Spleen (tissue), 11 donors: ENCODE results near the gene LEKR1. TPM values are rescaled to one million over a fixed set of nuclear protein-coding genes. Genes with fewer than 3 reads are reported as not detected.

Source experiments
- DNase-seq: peaks from one replicate; pipeline ENCODE4 v3.0.0-alpha.2; 2020
- H3K27ac ChIP-seq, 8 donors: fragments of 200-600 bp; sonication (generic) in 7 of 8; 1 replicate in 4 of 8; 2 replicates in 4 of 8; pipeline versions ENCODE4 v1.5.0 to v1.8.0; 2016 to 2021; ENCODE audit warnings: inconsistent platforms in 4 of 8, mild to moderate bottlenecking in 4 of 8, moderate library complexity in 1 of 8
- H3K27me3 ChIP-seq, 7 donors: fragments of 200-600 bp; sonication (generic) in 6 of 7; replicated peaks in 1 of 7; 1 replicate in 4 of 7; 2 replicates in 3 of 7; pipeline versions ENCODE4 v1.5.0 to v1.8.0; 2016 to 2021; ENCODE audit warnings: inconsistent platforms in 3 of 7, mild to moderate bottlenecking in 1 of 7
- H3K36me3 ChIP-seq, 6 donors: fragments of 200-600 bp; sonication (generic) in 5 of 6; 1 replicate in 4 of 6; 2 replicates in 2 of 6; pipeline versions ENCODE4 v1.5.0 to v1.8.0; 2016 to 2021; ENCODE audit warnings: inconsistent platforms in 2 of 6
- H3K4me1 ChIP-seq, 6 donors: fragments of 200-600 bp; sonication (generic) in 5 of 6; 1 replicate in 3 of 6; 2 replicates in 3 of 6; pipeline versions ENCODE4 v1.5.0 to v1.8.0; 2016 to 2021; ENCODE audit warnings: inconsistent platforms in 3 of 6
- H3K4me3 ChIP-seq, 8 donors: fragments of 200-600 bp; sonication (generic) in 7 of 8; 1 replicate in 4 of 8; 2 replicates in 4 of 8; pipeline versions ENCODE4 v1.5.0 to v1.8.0; 2016 to 2021; ENCODE audit warnings: inconsistent platforms in 4 of 8, mild to moderate bottlenecking in 4 of 8, moderate library complexity in 2 of 8
- H3K9me3 ChIP-seq, 8 donors: fragments of 200-600 bp; sonication (generic) in 7 of 8; 1 replicate in 4 of 8; 2 replicates in 4 of 8; pipeline versions ENCODE4 v1.5.0 to v1.8.0; 2016 to 2021; ENCODE audit warnings: inconsistent platforms in 4 of 8
- CTCF ChIP-seq, 11 experiments: fragments of 200-600 bp in 7 of 11; fragments of 450-650 bp in 4 of 11; sonication (generic) in 4 of 11; IDR thresholded peaks in 8 of 11; conservative IDR thresholded peaks in 3 of 11; 1 replicate in 7 of 11; 2 replicates in 4 of 11; pipeline versions ENCODE4 v1.4.0 to v1.8.0; 2016 to 2021; ENCODE audit warnings: antibody characterized with exemption in 11 of 11, inconsistent platforms in 4 of 11, mild to moderate bottlenecking in 1 of 11
- POLR2A ChIP-seq, 3 donors: fragments of 450-650 bp; IDR thresholded peaks; one replicate each; pipeline ENCODE4 v1.5.1; 2017; ENCODE audit warnings: antibody characterized with exemption in 3 of 3, mild to moderate bottlenecking in 1 of 3
- POLR2AphosphoS5 ChIP-seq, 3 donors: sonication (generic); formaldehyde crosslinking; IDR thresholded peaks; one replicate each; pipeline ENCODE4 v1.5.1; 2017; ENCODE audit warnings: antibody characterized with exemption in 3 of 3
- WGBS, 5 donors: extraction: QIAGEN DNeasy Blood & Tissue Kit in 3 of 5; methylation state at CpG; one replicate each; pipeline versions ENCODE4 v1.1.5 to v1.1.7; 2013 to 2018; 5-methylcytosine and 5-hydroxymethylcytosine counted together
- intact Hi-C: fragments of 100-400 bp; cut with DNase I; formaldehyde crosslinking; loops from one replicate; pipeline ENCODE4 v1.15.0; 2023; ENCODE audit warnings: low total_unique reads
- polyA plus RNA-seq, 3 donors: library from polyadenylated mRNA; stranded (reverse); fragments of 200-250 nt; gene quantifications; one replicate each; pipeline ENCODE4 v1.2.1, GENCODE V29; 2013
- total RNA-seq, 7 donors: library from RNA; depleted of rRNA in 3 of 7; stranded (reverse); fragments of >200 nt in 3 of 7; fragmentation: NEBNext Ultra II Directional in 4 of 7; extraction: Animal tissue kit (Norgen Biotek cat#: 25700) in 4 of 7; gene quantifications; one replicate each; pipeline versions ENCODE4 v1.1.0 to v1.2.1, GENCODE V29; 2016 to 2021
- donor health status: healthy with polysubstance abuse.
- donor health status: DM: no; HTN: no; CAD: no; lungs with moderate emphysema.
- donor health status: DM: no; HTN: no; CAD: no.
- donor health status: Bipolar disorder and iron deficiency.
- donor health status: healthy.
- donor health status: DM: no; HTN: no; CAD: no.
- donor health status: DM: yes; HTN: yes; CAD: no.

The LEKR1 gene
- total and polyA plus RNA-seq, 10 donors: 0.48 to 7.5 (median 2.5) TPM

GRCh38 chr3:156806698-156807097 lies 19.5 kb upstream of the LEKR1 start:
- DNase-seq: no peak
- Histone ChIP-seq H3K36me3 (no peaks in the 10 kb centered on the region), H3K4me1 (peaks cover 0 to 9% (median 1%) of the 10 kb centered on the region in 6 donors), H3K27me3 (no peaks in the 10 kb centered on the region), H3K27ac (no peak overlapping the region), H3K9me3 (peaks cover 0 to 10% (median 4%) of the 10 kb centered on the region in 8 donors), H3K4me3 (no peak overlapping the region)
- no peak for TF ChIP-seq CTCF (IDR thresholded peaks at IDR 0.05 in 8 of 11, conservative IDR thresholded peaks at IDR 0.05 in 3 of 11)
- intact Hi-C loops: no loop called here

- 95 to 99% (median 96%) methylated on average over 2 of the region's 2 CpGs for WGBS, 5 donors
- H3K36me3 ChIP-seq: no peaks in the 10 kb centered on the region
- H3K27ac ChIP-seq: no peak overlapping the region
- no peak for TF ChIP-seq CTCF (IDR thresholded peaks at IDR 0.05 in 8 of 11, conservative IDR thresholded peaks at IDR 0.05 in 3 of 11)
- TF ChIP-seq POLR2A (IDR thresholded peaks at IDR 0.05): no peak
- no peak for TF ChIP-seq POLR2AphosphoS5 (IDR thresholded peaks at IDR 0.05)
- no peaks in the 10 kb centered on the region for H3K27me3 ChIP-seq
- H3K4me3 ChIP-seq: no peak overlapping the region
- DNase-seq: no peak
- peaks cover 0 to 9% (median 2%) of the 10 kb centered on the region in 8 donors for H3K9me3 ChIP-seq
- intact Hi-C loops: no loop called here
- peaks cover 0 to 20% (median 9%) of the 10 kb centered on the region in 6 donors for H3K4me1 ChIP-seq
These were observed 18.1 kb upstream of the LEKR1 start for GRCh38 chr3:156808025-156808424.

DNA sequence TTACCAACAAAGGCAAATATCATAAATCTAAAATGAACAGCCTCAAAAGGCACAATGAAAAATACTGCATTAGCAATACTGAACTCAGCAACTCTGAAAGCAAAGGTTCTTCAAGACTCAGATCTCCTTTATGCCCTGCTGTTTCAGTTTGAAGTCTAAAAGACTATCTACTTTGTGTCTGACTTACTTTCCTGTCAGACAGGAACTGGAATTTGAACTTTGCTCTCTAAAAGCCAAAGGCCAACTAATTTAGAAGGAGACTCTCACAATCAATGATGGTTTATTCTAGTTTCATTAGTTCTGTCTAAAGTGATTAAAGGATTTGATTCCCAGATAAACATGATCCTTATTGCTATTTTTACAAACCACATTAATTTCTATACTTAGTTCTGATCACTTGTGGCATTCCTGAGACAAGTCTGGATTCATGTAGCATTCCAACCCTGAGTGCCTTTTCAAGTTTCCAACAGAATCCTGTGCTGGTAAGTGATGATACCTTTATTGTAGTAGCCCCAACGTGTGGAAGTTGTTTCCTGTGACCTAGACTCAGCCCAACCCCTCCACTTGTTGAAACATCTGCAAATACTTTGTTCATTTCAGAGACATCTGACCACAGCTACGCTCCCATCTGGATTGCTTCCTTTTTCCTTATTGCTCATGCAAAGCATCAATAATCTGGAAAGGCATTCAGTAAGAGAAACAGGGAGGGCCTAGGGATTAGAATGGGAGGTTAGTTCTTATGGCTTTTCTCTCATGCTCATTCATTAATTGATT lies 14.9 kb upstream of the LEKR1 start:
- WGBS, 5 donors: 40 to 45% (median 41%) methylated on average over 2 of the region's 2 CpGs
- no peaks in the 10 kb centered on the region for H3K27me3 ChIP-seq
- TF ChIP-seq CTCF (IDR thresholded peaks at IDR 0.05 in 8 of 11, conservative IDR thresholded peaks at IDR 0.05 in 3 of 11) (no peak), POLR2AphosphoS5 (IDR thresholded peaks at IDR 0.05) (no peak), POLR2A (IDR thresholded peaks at IDR 0.05) (no peak)
- no peaks in the 10 kb centered on the region for H3K36me3 ChIP-seq
- H3K9me3 ChIP-seq: no peaks in the 10 kb centered on the region
- DNase-seq: no peak
- intact Hi-C loops: loop anchor here (10.0 kb wide), 2 partner anchors 136 to 254 kb away; partner anchors contain the start of gene TIPARP
- H3K4me1 ChIP-seq: peaks cover 0 to 29% (median 12%) of the 10 kb centered on the region in 6 donors
- H3K27ac ChIP-seq: no peak overlapping the region
- H3K4me3 ChIP-seq: no peak overlapping the region

DNA sequence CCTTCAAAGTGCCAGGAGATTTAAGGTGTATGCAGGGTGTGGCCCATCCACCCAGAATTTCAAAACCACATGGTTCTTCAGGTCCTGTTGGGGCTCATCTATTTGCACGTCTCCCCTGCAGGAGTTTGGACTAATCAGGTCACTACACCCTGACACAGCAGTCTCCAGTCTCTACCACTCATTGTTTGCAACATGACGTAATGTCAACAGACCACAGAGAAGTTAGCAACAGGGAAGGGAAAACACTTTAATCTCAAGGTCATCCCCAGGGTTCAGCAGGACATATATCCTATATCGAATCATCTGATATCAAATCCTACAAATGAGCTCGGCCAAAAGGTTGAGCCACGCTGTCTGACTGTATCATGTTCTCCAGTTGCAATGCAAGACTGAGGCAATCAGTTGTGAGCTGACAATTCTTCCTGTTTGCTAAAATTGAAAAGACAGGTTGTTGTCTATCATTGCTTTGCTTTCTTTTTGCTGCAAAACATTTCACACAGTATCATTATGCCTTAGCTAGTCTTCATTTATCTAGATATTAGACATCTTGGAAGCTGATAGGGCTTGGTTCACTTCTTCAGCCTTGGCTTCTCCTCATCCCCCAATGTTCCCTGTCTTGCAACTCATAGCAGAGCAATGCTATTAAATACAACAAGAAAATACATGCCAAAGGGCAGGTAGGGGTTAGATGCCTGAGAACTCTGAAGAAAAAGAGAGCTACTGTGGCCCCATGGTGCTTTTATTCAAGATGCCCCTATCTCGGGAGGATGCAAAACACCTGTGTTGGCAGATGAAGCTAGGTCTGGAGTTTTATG lies 13.4 kb upstream of the LEKR1 start:
- H3K4me1 ChIP-seq: peaks cover 2 to 39% (median 19%) of the 10 kb centered on the region in 6 donors
- peak overlapping the region in 1 of 8 donors; percentile 16 for H3K27ac ChIP-seq
- no peaks in the 10 kb centered on the region for H3K9me3 ChIP-seq
- DNase-seq: no peak
- no peak overlapping the region for H3K4me3 ChIP-seq
- no peaks in the 10 kb centered on the region for H3K27me3 ChIP-seq
- intact Hi-C loops: loop anchor here (10.0 kb wide), 2 partner anchors 138 to 252 kb away; partner anchors contain the start of gene TIPARP
- no peaks in the 10 kb centered on the region for H3K36me3 ChIP-seq
- 59 to 79% (median 69%) methylated on average over 6 of the region's 6 CpGs for WGBS, 5 donors
- TF ChIP-seq CTCF (IDR thresholded peaks at IDR 0.05 in 8 of 11, conservative IDR thresholded peaks at IDR 0.05 in 3 of 11) (no peak), POLR2AphosphoS5 (IDR thresholded peaks at IDR 0.05) (no peak), POLR2A (IDR thresholded peaks at IDR 0.05) (no peak)
